NCI-H69 (cell line): ENCODE data around the gene ANTXRL.
"Not testable (repeated sequence)": the region's sequence is repeated elsewhere in the genome, so short reads cannot be mapped to it uniquely, and the experiment has no call there.

ENCODE experiments used
- DNase-seq: peaks from one replicate; lab custom pipeline; 2025; lab: John Stamatoyannopoulos, UW

Gene ANTXRL

DNA sequence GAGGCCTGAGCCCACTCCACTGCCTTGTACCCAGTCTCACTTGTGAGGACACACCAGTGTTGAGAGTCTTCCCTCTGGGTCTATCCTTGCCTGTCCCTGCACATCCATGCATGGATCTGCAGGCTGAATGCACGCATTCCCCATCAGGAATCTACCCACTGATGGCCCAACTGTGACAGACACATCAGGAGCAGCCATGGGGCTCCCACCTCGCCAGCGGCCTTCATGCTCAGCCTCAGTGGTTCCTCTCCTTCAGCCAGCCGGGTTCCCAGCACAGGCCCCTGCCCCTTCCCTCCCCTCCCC lies 21.3 kb downstream of the ANTXRL start:
- DNase-seq, result no peak

DNA sequence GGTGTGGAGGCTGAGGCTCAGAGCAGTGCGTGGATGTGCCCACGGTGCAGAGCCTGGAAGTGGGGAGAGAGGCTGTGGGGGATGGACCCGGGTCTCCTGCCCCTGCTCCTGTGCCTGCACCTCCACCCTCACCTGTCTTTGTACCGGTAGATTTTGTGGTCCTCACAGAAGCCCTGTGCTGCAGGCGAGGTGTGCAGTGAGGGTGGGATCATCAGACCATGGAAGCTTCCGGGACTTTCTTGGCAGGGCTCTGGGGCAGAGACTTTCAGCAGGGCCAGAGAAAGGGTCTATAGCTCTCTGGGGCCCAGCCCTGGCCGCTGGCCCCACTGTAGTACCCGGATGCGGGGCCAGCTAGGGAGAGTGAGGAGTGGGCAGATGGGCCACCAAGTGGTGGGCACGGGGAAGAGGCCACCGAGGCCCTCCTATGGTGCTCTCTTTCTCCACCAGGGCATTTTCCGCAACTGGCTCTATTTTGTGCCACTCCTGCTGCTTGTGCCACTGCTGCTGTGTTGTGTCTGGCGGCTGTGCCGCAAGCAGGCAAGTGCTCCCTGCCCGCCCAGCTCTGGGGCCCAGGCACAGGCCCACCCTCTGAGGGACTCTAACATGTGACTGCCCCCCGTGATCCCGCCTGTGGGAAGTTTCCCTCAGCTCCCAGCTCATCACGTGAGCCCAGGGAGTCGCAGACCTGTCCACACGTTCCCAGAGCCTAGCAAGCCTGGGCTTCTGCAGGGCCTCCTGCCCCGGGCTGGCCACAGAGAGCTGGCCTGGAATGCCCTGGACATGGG lies 22.1 kb downstream of the ANTXRL start:
- no peak for DNase-seq

DNA sequence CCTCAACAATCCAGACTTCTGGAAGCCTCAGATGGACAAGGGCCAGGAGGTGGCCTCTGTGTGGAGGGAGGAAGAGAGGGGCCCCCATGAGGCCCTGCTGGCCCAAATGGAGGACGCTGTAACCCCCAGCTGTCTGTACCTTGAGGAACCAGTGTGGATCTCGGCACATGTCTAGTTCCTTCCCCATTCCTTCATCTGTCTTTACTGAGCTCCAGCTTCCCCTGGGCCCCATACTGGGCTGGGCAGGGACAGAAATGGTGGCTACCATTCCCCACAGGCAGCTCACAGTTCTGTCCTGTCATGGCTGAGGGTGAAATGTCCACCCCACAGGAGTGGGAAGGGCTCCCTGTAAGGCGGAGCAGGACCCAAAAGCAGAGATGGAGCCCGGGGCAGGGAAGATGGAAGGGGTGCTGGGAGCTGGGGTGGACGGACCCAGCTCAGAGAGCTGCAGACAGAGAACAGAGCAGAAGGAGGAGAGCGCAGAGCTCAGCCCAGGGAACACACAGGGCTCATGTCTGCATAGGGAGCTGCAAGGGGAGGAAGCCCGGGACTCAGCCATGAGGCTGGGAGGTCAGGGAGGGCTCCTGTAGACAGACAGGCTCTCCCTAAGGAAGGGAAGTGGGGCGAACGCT lies 22.8 kb downstream of the ANTXRL start:
- no peak for DNase-seq

DNA sequence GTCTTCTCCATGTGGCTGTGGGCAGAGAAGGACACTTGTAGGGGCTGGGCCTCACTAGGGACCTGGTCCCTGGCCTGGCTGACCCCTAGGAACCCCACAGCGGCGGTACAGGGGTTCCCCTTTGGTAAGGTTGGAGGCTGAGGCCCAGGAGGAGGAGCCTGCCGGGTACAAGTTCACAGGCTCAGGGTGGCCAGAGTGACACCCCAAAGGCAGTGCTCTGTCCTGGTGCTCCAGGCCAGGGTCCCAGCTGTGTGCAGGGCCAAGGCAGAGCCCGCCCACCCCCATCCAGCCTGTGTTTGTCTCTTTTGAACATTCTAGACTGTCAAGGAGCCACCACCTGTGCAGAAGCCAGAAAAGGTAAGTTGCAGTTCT lies 23.3 kb downstream of the ANTXRL start:
- DNase-seq, result no peak

DNA sequence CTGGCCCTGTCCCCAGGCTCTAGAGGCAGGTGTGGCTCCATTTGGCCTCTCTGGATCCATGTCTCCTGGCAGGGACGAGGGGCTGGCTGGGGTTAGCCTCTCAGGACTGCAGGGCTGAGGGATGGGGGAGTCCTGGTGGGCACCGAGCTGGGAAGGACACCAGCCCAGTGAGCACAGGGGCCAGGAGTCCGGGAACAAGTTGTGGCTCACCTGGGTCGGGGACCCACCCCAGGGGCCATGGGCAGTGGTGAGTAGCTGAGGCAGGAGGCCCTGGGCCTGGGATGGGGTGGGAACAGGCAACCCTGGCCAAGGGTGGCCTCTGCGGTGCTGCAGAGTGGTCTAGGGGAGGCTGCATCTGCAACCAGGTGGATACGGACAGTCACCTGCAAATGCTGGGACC lies 24.1 kb downstream of the ANTXRL start:
- DNase-seq, result no peak

DNA sequence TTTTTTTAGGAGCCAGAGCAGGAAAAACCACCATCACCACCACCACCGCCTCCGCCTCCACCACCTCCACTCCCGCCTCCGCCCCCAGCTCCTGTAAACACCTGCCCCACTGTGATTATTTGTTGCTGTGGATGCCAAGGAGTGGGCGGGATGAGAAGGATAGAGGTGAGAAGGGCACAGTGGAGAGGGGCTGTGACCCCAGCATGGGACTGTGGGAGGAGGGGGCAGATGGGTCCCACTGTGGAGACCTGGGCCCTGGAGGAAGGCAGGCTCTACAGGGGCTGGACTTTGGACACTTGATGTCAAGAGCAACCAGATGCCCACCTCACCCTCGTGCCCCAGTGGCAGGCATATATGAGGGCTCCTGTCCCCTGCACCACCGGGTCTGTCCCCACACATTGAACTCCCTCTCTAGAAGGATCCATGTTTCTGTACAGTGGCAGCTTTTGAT lies 24.7 kb downstream of the ANTXRL start:
- no peak for DNase-seq

DNA sequence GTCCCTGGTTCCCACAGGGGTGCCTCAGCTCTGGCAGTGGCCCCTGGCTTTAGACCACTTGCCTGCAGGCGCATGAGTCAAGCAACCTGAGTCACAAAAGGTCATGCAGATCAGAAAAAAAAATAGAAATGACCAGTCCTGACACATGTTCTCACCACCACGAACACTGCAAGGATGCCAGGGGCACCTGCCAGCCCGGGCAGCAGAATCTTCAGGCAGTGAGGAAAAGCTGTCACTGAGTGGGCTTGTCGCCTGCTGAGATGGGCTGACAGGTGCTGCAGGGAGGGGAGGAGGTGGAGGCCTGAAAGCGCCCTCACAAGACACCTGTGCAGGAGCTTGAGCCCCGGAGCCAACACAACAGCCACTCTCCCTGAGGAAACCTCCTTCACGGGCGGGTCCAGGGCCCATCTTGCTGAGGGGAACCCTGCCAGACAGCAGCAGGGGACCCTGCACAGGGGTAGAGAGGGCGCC lies 25.2 kb downstream of the ANTXRL start:
- DNase-seq, result not testable (repeated sequence)

DNA sequence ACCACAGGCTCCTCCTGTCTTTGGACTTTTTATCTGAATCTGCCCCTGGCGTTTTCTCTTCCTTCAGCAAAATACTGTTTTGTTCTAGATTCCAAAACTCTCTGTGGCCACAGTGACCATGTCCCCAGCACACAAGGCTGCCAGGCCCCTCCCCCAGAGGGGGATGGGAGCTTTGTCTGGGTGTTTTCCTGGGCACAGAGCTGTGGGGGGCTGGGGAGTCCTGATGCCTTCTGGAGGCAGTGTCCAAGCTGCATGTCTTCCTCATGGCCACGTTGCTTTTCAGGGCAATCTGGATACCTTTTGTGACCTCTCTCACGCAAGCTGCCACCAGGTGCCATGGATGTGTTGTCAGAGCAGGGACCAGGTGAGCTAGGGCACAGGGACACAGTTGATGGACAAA lies 26.2 kb downstream of the ANTXRL start:
- DNase-seq, result no peak

DNA sequence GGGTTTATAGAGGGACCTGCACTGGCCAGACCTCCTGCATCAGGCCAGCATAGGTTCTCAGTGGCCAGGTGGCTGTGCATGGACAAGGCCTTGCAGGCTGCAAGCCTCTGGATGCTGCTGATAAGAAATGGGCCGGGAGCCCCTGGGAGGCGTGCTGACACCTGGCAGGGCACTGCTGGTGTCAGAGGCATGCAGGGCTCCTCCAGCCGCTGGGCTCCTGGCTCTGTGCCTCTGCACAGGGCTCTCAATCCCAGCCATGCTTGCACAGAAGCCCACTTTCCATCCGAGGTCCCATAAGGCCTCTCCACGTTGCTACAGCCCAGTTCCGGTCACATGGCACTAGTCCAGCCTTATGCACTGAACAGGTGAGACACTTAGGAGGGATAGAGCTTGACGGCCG lies 27.3 kb downstream of the ANTXRL start:
- DNase-seq, result no peak

DNA sequence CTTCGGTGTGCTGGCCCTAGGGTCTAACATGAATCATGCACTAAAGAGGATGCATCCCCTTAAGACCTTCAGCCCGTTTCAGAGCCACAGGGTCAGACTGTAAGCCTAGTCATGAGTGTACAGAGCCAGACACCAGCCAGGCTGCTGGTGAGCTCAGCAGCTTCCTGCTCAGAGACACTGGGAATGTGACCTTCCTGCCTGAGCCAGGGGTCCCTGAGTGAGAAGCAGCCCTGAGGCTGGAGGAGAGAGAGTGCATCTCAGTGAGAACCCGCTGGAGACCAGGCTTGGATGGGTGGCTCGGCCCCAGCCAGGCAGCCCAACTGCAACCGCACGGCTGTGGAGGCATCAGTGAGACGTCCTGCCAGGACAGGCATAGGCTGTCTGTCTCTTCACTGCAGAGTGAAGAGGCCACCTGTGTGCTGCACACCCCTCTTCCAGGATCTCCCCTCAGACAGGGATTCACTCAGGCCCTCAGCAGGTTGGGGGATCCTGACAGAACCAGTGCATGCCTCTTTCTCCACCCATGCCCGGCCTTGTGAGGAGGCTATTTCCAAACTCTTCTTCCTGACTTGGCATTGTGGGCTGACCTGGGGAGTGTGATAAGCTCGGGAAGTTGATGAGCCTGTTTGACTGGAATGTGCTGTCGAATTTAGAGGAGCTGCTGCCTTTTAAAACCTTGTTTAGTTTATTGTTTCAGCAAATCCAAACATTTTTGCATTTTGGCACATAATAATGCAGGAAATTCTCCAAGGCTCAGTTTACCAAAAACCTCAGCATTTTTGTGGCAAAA lies 28.5 kb downstream of the ANTXRL start:
- DNase-seq, result not testable (repeated sequence)

DNA sequence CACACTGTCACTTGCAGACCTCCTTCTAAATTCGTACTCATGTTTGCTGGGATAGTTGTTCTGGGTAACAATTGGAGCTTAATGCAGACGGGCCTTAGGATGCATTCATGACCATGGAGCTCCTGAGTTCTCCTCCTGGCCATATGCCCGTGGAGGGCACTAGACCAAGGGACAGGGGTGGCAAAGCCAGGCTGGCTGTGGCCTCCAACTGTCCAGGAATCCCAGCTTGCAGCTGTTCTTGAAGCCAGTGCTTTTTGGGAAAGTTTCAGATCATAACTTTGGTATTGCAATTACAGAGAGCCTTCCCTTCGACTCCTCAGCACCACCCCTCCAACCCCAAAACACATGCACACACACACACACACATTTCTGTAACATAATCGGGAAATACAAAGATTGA lies 30.6 kb downstream of the ANTXRL start:
- DNase-seq, result no peak

DNA sequence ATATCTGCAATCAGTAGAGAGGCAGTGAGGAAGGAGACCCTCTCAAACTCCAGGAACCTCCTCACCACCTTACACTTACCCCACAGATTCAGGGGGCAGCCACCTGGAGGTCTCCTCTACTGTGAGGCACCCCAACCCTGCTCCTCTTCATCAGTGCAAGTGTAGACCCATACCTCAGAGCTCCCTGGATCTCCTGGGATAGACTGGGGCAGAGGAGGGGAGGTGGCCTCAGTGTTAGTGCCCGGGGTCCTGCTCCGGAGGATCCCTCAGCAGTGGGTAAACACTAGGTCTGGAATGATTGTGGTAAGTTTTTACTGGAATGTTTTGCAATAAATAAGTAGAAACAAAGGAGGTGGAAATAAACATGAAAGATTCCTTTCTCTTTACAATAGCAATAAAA lies 31.1 kb downstream of the ANTXRL start:
- DNase-seq, result no peak

DNA sequence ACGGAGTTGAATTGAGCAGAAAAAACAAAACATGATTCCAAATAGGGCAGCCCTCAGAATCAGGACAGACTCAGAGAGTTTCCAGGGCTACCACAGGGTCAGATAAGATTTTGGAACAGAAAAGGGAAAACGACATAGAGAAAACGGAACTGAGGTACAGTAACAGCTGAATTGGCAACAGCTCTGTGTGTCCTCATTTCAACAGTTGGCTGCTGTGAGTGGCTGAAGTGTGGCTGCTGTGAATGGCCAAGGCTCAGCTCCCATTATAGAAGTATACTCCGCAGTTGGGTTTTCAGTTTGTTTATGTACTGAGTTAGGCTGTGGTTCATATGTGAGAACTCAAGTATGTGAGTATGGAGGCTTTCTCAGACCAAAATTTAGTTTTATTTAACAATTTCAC lies 32.0 kb downstream of the ANTXRL start:
- DNase-seq, result no peak

DNA sequence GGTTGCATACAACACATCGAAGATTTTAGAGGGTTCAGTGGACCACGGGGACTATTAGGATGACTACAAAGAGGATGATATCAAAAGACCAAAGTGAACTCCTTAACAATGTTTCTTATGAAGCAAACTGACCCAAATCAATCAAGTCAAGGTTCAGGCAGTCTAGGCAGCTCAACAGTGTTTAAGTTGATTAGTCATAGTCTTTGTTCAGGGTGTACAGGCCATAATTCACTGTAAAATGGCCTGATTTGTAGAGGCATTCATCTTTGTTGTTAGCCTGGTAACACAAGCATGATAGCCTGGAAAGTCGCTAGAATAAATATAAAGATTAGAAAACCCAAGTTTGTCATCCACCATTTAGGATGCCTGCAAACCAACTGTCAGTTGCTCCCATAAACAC lies 32.6 kb downstream of the ANTXRL start:
- no peak for DNase-seq

DNA sequence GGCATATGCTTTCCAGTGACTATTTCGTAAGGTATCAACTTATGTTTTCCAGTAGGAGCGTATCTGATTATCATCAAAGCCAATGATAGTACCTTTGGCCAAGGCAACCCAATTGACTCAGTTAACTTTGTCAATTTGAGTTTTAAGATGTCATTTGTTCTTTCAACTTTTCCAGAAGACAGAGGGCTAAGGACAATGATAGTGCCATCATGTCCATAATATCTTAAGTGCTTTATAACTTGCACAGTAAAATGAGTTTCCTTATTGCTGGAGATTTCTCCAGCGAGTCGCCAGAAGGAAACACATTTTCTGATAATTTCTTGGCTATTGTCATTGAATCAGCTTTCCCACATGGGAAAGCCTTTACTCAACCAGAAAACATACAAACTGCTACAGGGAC lies 35.0 kb downstream of the ANTXRL start:
- no peak for DNase-seq

DNA sequence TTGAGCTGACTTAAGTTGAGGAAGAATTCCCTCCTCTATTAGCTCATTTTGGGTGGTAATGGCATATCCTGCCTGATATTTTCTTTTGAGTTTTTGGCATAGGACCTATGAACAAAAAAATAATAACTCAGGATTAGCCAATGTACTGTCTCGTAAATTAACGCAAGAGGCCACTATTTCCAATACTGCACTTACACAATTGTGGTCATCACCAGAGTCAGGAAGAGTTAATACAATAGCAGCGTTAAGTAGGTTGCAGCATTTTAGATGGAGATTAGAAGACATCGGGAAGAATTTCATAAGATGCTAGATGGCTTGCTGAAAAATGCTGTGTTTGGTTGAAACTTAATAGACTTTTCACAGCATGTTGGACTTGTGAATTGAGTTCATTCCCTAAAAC lies 36.4 kb downstream of the ANTXRL start:
- DNase-seq, result no peak

DNA sequence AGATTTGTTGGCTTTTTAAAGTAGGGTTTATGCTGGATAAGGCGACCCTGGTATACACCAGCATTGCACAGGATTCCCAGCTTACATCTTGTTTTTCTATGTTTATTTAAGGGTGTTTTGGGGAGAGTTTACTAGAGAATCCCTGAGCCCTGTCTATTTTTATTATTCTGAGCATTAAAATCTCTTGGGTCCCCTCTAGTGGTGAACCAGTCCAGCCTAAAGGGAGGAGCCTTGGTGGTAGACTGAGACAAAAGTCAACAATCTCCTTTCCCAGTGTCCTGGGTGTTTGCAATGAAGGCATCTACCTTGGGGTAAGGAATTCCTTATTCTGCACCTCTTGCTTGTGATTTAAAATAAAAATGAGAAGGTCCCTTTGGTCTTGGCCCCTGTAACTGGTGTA lies 38.2 kb downstream of the ANTXRL start:
- no peak for DNase-seq

DNA sequence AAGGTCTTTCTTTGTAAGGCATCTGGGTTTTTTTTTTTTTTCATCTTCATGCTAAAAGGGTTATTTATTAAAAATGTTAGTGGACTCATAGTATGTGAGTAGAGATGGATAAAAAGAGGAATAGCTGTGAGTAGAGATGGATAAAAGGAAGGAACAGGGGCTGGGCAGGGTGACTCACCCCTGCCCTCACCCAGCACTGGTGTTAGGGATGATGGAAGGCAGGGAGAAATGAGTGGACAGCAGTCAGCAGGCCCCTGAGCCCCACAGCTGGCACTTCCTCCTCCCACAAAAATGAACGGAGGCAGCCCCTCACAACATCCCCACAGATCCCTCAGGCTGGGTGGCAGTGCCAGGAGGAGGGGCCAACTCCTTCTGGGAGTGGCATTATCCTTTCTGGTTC lies 39.3 kb downstream of the ANTXRL start:
- no peak for DNase-seq

DNA sequence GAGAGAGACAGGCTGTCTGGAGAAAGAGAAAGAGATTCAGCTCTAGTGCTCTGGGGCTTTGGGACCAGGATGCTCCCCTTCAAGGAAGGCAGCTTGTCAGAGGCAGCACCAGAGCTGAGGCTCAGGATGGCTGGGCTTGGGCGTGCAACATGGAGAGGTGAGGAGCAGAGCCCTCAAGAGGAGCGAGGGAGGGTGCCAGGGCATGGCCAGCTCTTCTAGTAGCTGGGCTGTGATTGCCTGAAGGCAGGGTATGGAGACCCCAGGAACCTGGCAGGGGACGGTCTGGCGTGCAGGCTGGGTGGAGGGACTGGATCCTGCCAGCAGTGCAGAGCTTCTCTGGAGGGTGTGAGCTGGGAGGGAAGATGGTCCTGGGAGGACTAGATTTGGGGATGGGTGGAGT lies 40.2 kb downstream of the ANTXRL start:
- DNase-seq, result no peak

DNA sequence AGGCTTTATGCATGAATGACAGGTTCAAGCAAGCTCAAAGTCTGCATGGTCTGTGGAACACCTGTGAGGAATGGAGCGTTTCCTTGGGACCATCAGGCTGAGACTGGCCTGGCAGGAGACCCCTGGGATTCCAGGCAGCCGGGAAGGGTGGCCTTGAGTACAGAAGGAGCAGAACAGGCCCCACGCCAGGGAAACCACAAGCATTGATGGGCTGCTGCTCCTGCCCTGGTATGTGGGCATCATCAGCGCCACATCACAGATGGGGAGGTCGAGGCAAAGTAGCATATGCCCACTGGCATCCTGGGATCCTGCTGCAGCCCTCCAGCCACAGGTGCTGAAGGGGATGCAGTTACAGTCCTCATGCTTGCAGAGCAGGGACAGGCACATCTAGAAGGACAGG lies 40.9 kb downstream of the ANTXRL start:
- DNase-seq, result no peak

DNA sequence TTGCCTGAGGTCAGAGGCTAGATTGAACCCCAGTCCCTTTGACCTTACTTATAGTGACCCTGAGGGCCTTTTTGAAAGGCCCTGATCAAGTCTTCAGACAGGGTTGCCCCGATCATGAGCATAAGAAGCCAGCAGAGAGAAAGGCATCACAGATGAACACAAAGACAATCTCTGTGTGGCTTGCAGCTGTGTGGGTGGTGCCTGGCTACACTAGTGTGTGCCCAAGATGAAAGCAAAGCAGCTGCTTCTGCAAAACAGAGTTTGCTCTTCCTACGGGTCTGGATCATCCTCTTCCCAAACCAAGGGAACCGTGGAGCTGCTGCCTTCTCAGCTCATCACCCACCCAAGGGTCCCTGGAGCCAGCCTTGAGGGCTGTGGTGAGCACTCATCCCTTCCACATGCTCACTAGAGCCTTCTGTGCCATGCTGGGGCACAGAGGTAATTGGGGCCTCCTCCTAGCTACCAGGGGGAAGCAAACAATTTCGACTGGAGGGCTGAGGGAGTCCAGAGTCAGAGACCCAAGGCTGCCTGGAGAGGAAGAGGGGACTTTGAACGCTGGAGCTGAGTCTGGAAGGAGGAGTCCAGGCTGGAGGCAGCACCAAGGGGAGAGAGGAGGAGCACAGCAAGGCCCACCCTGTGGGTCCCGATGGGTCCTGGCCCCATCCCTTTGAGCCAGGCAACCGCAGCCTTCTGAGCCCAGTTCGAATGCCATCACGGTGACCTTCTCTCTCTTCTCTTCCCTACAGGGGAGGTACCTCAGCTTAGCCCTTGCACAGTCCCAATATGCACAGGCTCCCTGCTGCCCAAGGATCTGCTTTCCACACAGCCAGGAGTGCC lies 42.3 kb downstream of the ANTXRL start:
- no peak for DNase-seq

DNA sequence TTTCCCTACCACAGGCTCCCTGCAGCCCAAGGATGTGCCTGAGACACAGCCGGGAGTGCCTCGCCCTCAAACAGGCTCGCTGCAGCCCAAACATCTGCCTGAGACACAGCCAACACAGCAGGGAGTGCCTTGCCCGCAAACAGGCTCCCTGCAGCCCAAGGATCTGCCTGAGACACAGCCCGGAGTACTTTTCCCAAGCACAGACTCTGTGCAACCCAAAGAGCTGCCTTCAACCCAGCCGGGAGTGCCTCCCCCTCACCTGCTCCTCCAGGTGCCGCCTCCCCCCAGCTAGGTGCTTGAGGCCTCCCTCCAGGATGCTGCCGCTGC lies 42.9 kb downstream of the ANTXRL start:
- DNase-seq, result no peak
